ENCODE measurements around the gene CPA5. TPM values are rescaled to one million over a fixed set of nuclear protein-coding genes. Genes with fewer than 3 reads are reported as not detected.

The CPA5 gene
- total RNA-seq, 1 donor from 2014 or later, result not detected

- no peaks in the 10 kb centered on the region for H3K4me1 ChIP-seq
- H3K4me3 ChIP-seq, result no peak overlapping the region
- no peaks in the 10 kb centered on the region for H3K36me3 ChIP-seq
- H3K27ac ChIP-seq, result no peak overlapping the region
- TF ChIP-seq POLR2AphosphoS5 (IDR thresholded peaks at IDR 0.05; ENCODE audit: insufficient read depth in 1 of 2, low read depth in 1 of 2) (no peak), POLR2A (IDR thresholded peaks at IDR 0.05) (no peak), CTCF (IDR thresholded peaks at IDR 0.05) (no peak)
- no peaks in the 10 kb centered on the region for H3K9me3 ChIP-seq
- intact Hi-C loops (cut with DNase I), result no loop called here
- no peak for DNase-seq (ENCODE audit: extremely low spot score in 2 of 2)
- no peaks in the 10 kb centered on the region for H3K27me3 ChIP-seq
Observed at GRCh38 chr7:130410868-130411541, 66.4 kb downstream of the CPA5 start.

- Histone ChIP-seq H3K4me1 (no peaks in the 10 kb centered on the region), H3K27ac (no peak overlapping the region), H3K9me3 (no peaks in the 10 kb centered on the region), H3K4me3 (no peak overlapping the region), H3K36me3 (no peaks in the 10 kb centered on the region), H3K27me3 (no peaks in the 10 kb centered on the region)
- intact Hi-C loops (cut with DNase I), result no loop called here
- no peak for DNase-seq (ENCODE audit: extremely low spot score in 2 of 2)
- TF ChIP-seq CTCF (IDR thresholded peaks at IDR 0.05) (no peak), POLR2AphosphoS5 (IDR thresholded peaks at IDR 0.05; ENCODE audit: insufficient read depth in 1 of 2, low read depth in 1 of 2) (no peak), POLR2A (IDR thresholded peaks at IDR 0.05) (no peak)
Observed at GRCh38 chr7:130413201-130413600, 68.6 kb downstream of the CPA5 start.

DNA sequence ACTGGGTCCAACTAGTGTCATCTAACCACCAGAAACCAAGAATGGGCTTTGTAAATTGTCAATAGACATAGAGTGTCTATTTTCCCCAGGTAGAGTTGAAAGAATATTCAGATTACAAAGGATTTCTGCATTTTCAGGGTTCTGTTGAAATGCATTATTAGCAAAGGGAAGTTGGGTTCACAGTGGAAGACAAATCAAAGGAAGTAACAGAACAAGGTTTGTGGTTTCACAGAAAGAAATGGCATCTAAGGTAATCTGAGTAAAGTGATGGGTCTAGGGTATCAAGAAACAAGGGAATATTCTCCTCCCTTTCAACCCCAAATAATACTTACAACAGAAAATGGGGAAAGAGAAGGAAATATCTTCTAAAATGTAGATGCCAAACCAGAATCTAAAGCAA lies 70.4 kb downstream of the CPA5 start:
- no peaks in the 10 kb centered on the region for H3K4me1 ChIP-seq
- H3K27me3 ChIP-seq, result no peaks in the 10 kb centered on the region
- DNase-seq (ENCODE audit: extremely low spot score in 2 of 2), result no peak
- no peaks in the 10 kb centered on the region for H3K36me3 ChIP-seq
- intact Hi-C loops (cut with DNase I), result no loop called here
- no peak overlapping the region for H3K27ac ChIP-seq
- TF ChIP-seq CTCF (IDR thresholded peaks at IDR 0.05), result no peak
- no peak for TF ChIP-seq POLR2A (IDR thresholded peaks at IDR 0.05)
- no peak for TF ChIP-seq POLR2AphosphoS5 (IDR thresholded peaks at IDR 0.05; ENCODE audit: insufficient read depth in 1 of 2, low read depth in 1 of 2)
- H3K9me3 ChIP-seq, result no peaks in the 10 kb centered on the region
- H3K4me3 ChIP-seq, result no peak overlapping the region

- Histone ChIP-seq H3K4me1 (no peaks in the 10 kb centered on the region), H3K4me3 (no peak overlapping the region), H3K36me3 (no peaks in the 10 kb centered on the region), H3K27me3 (no peaks in the 10 kb centered on the region), H3K9me3 (no peaks in the 10 kb centered on the region), H3K27ac (no peak overlapping the region)
- DNase-seq (ENCODE audit: extremely low spot score in 2 of 2), result no peak
- TF ChIP-seq POLR2AphosphoS5 (IDR thresholded peaks at IDR 0.05; ENCODE audit: insufficient read depth in 1 of 2, low read depth in 1 of 2), result no peak
- TF ChIP-seq POLR2A (IDR thresholded peaks at IDR 0.05), result no peak
- no peak for TF ChIP-seq CTCF (IDR thresholded peaks at IDR 0.05)
- intact Hi-C loops (cut with DNase I), result no loop called here
Observed at GRCh38 chr7:130417213-130417612, 72.6 kb downstream of the CPA5 start.

- no peak for DNase-seq (ENCODE audit: extremely low spot score in 2 of 2)
- Histone ChIP-seq H3K36me3 (no peaks in the 10 kb centered on the region), H3K27ac (no peak overlapping the region), H3K9me3 (no peaks in the 10 kb centered on the region), H3K27me3 (no peaks in the 10 kb centered on the region), H3K4me3 (no peak overlapping the region), H3K4me1 (no peaks in the 10 kb centered on the region)
- no peak for TF ChIP-seq POLR2AphosphoS5 (IDR thresholded peaks at IDR 0.05; ENCODE audit: insufficient read depth in 1 of 2, low read depth in 1 of 2)
- TF ChIP-seq POLR2A (IDR thresholded peaks at IDR 0.05), result no peak
- no peak for TF ChIP-seq CTCF (IDR thresholded peaks at IDR 0.05)
- intact Hi-C loops (cut with DNase I), result no loop called here
Observed at GRCh38 chr7:130418306-130418705, 73.7 kb downstream of the CPA5 start.

Measured in vagina (tissue), 2 donors.